GM13976 (cell line): Measurements from ENCODE around the gene SUOX.

ENCODE experiments used
- DNase-seq: peaks from one replicate; pipeline ENCODE4 v3.0.0; 2012; ENCODE audit warnings: low spot score
- in situ Hi-C: fragments of 300-500 bp; cut with MboI; formaldehyde crosslinking; loops from one replicate; pipeline ENCODE4 v1.12.0; 2022; ENCODE audit warnings: low sequenced_read_pairs, mixed read lengths, inconsistent platforms; ENCODE audit not compliant: unreplicated experiment
- TF ChIP-seq, protein P1 (sequence below): IDR thresholded peaks from 2 replicates; pipeline ENCODE4 v1.5.1; 2012; ENCODE audit warnings: borderline replicate concordance, mild to moderate bottlenecking; ENCODE audit not compliant: insufficient read depth; ENCODE audit errors: extremely low read depth, missing control alignments, control extremely low read depth

The SUOX gene

GRCh38 chr12:55965941-55966407, 31.1 kb upstream of the SUOX start, which contains the start of gene PMEL:
TSS of gene PMEL (minus strand) at chr12:55966042. CDS start at chr12:55966011, 31 bp downstream.
- TF ChIP-seq, protein P1, sequence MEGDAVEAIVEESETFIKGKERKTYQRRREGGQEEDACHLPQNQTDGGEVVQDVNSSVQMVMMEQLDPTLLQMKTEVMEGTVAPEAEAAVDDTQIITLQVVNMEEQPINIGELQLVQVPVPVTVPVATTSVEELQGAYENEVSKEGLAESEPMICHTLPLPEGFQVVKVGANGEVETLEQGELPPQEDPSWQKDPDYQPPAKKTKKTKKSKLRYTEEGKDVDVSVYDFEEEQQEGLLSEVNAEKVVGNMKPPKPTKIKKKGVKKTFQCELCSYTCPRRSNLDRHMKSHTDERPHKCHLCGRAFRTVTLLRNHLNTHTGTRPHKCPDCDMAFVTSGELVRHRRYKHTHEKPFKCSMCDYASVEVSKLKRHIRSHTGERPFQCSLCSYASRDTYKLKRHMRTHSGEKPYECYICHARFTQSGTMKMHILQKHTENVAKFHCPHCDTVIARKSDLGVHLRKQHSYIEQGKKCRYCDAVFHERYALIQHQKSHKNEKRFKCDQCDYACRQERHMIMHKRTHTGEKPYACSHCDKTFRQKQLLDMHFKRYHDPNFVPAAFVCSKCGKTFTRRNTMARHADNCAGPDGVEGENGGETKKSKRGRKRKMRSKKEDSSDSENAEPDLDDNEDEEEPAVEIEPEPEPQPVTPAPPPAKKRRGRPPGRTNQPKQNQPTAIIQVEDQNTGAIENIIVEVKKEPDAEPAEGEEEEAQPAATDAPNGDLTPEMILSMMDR, result no peak
- DNase-seq, result no peak
- in situ Hi-C loops, result no loop called here

- in situ Hi-C loops, result no loop called here
- TF ChIP-seq, protein P1, result no peak
- DNase-seq, result peak; percentile 95
These were observed 30.4 kb upstream of the SUOX start, which contains the start of gene CDK2 for GRCh38 chr12:55966408-55967281. TSS of gene CDK2 (plus strand) at chr12:55966830. CDS start at chr12:55967009, 179 bp downstream.

GRCh38 chr12:55969356-55969755, 27.7 kb upstream of the SUOX start:
- in situ Hi-C loops, result no loop called here
- DNase-seq, result no peak

DNA sequence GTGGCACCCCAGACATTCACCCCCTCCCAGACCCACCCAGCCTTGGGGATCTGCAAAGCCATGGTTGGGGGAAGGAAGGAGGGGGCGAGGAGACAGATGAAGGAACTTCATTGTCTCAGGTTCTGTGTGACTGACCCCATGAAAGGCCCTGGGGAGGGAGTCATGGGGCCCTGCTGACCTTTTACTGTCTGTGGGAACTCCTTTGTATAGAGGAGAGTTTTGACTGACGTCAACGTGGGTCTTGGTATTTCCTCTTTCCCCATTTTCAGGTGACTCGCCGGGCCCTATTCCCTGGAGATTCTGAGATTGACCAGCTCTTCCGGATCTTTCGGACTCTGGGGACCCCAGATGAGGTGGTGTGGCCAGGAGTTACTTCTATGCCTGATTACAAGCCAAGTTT, 26.3 kb upstream of the SUOX start:
- in situ Hi-C loops, result no loop called here
- TF ChIP-seq, protein P1, result no peak
- no peak for DNase-seq

More at GRCh38 chr12:55969356-55969755, 27.7 kb upstream of the SUOX start:
- TF ChIP-seq, protein P1, result no peak

DNA sequence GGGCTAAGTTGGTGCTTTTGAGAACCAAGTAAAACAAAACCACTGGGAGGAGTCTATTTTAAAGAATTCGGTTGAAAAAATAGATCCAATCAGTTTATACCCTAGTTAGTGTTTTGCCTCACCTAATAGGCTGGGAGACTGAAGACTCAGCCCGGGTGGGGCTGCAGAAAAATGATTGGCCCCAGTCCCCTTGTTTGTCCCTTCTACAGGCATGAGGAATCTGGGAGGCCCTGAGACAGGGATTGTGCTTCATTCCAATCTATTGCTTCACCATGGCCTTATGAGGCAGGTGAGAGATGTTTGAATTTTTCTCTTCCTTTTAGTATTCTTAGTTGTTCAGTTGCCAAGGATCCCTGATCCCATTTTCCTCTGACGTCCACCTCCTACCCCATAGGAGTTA, 25.0 kb upstream of the SUOX start:
- in situ Hi-C loops, result no loop called here
- DNase-seq, result no peak
- TF ChIP-seq, protein P1, result no peak

GRCh38 chr12:55972456-55972855, 24.6 kb upstream of the SUOX start:
- DNase-seq, result no peak
- in situ Hi-C loops, result no loop called here
- TF ChIP-seq, protein P1, result no peak
